Sciatic nerve (tissue), 2 donors: Measurements from ENCODE around the gene MYOF. TPM values are rescaled to one million over a fixed set of nuclear protein-coding genes. Genes with fewer than 3 reads are reported as not detected.
"Not testable (repeated sequence)": the region's sequence is repeated elsewhere in the genome, so short reads cannot be mapped to it uniquely, and the experiment has no call there.

Experiments used
- ATAC-seq: fragments of 200-7000 bp; cut with Tn5 transposase; one replicate; pipeline ENCODE4 v1.9.1; 2020; ENCODE audit warnings: mild to moderate bottlenecking, moderate library complexity
- DNase-seq: peaks from one replicate; pipeline ENCODE4 v3.0.0-alpha.2; 2020; ENCODE audit warnings: low spot score
- intact Hi-C: fragments of 100-400 bp; cut with DNase I; formaldehyde crosslinking; loops from one replicate; pipeline ENCODE4 v1.14.2; 2022
- total RNA-seq: library from RNA; stranded (reverse); fragmentation: NEBNext Ultra II Directional; extraction: Animal tissue kit (Norgen Biotek cat#: 25700); gene quantifications from one replicate; pipeline ENCODE4 v1.2.1, GENCODE V29; 2021
- donor health status: DM: no; HTN: no; CAD: no.
- donor health status: DM: no; HTN: no; CAD: no.

Gene MYOF
- total RNA-seq, 1 donor from 2014 or later, result 76.2 TPM

DNA sequence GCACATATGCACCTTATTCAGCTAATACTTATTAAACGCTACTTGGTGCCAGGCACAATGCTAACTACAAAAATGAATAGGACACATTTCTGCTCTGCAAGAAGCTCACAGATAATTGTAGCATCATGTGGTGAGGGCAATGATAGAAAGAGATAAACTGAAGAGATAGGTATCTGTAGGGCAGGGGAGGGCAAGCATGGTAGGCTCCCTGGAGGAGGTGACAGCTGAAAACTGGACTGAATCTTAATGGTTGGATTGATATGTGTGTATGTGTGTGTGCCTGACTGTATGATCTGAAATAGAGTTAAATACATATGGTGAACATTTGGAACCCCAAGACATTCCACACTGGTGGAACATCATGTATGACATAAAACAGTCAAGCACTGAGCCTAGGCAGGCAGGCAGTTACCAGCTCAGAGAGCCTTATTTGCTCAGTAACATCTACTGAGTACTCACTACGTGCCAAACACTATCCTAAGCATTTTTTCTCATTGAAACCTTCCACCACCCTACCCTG lies 9.5 kb upstream of the MYOF start:
- no peak for ATAC-seq
- DNase-seq, result no peak
- intact Hi-C loops, result no loop called here

DNA sequence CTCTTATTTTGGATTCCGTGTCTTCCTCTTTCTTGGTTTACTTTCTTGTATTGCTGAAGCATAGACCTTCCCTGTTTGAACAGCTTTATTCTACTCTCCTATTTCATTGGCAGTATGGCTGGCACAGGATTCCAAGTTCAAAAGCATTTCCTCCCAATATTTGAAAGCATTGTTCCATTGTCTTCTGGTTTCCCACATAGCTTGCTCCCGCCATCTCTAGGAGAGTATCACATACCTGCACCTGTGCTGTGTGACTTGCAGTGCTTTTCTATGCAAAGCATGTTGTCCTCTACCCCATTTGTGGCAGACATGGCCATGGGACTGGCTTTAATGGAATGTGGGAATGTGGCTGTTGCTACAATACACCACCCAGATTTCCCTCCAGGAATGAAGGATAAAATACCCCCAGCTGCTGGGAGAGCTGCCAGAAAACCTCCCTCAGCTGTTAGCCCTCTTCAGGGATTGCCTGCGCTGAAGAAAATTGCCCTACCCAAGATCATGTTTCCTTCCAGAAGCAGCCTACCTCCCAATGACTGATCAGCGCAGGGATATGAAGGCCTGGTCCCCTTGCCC lies 6.9 kb upstream of the MYOF start:
- no peak for DNase-seq
- ATAC-seq, result no peak
- intact Hi-C loops, result no loop called here

DNA sequence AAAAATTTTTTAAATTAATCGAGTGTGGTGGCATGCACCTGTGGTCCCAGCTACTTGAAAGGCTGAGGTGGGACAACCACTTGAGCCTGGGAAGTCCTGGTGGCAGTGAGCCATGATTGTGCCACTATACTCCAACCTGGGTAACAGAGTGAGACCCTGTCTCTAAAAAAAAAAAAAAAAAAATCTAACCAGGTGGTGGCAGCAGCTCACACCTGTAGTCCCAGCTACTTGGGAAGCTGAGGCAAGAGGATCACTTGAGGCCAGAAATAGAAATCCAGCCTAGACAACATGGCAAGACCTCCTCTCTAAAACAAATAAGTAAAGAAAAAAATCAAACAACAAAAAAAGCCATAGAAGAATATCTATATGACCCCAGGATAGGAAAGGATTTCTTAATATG lies 3.6 kb upstream of the MYOF start:
- no peak for ATAC-seq
- intact Hi-C loops, result no loop called here
- DNase-seq, result no peak

DNA sequence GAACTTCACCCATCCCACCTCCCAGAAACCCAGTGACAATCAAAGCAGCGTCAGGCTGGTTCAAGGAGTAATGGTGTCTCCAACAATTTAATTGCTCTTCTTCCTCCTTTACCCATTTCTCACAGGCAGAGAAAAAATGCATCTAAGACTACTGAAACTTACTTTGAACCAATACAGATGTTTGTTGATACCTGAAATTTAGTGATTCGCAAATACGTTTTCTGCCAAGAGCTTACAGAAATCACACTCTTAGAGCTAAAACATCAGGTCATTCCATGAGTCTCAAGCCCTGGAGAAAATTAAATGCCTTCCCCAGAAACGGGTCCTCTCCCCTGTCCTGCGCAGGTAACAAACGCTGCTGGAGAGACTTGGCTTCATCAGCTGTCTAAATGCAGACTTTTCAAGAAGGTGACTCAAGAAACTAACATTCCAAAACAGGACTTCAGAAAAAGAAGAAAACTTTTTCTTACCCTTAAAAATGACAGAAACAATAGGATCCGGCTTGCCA lies 443 bp downstream of the MYOF start:
- ATAC-seq, result peak; percentile 51
- intact Hi-C loops, result loop anchor here (5.0 kb wide), 1 partner anchor 104 kb away; no protein-coding TSS in a partner anchor

DNA sequence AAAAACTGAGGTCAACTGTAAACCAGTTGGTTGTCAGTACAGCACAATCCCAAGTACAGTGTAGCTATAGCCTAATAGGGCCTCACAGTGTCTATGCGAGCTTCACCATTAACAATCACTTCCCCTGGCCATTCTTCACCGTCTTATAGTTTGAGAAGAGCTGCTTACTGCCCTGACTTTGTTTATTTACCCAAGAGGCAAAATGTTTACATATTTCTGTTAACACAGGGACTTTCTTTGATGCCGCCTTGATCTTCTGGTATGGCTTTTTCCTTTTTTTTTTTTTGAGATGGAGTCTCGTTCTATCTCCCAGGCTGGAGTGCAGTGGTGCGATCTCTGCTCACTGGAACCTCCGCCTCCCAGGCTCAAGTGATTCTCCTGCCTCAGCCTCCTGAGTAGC lies 3.3 kb downstream of the MYOF start:
- DNase-seq (no peak), ATAC-seq (no peak)
- intact Hi-C loops, result no loop called here

More for the DNA sequence above, 443 bp downstream of the MYOF start:
- no peak for DNase-seq

DNA sequence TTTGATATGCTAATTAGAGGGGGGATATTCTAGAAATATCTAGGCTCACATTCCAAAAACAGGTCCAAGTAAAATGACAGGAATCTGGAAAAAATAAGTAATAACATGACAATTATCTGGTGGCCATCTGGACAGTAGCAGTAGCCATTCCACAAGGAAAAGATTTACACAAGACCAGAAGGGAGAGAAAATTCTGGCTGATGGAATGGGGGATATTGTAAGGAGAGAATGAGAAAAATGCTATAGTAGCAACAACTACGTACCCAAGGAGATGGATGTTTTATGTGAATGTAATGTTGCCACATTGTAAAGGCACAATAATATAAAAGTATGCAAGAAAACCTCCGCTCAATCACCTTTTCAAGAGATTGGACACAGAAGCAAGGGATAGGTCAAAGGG lies 5.4 kb downstream of the MYOF start:
- intact Hi-C loops, result no loop called here
- DNase-seq (no peak), ATAC-seq (no peak)

DNA sequence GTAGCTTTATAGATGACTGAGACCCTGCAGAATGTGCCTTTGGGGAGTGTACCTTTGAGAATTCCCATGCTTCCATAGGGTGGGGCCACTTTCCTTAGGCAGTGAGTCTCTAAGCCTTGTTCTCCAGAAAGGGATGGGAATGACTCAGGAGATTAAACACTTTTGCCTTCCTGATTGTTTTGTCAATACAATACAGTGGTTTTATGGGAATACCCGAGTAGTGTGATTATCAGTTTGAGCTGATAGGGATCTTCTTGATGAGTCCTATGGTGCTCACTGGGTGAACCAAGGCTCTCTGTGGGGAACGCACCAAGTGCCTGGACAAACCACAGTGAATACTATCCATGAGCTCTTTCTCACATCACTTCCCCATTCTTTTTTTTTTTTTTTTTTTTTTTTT lies 6.3 kb downstream of the MYOF start:
- no peak for ATAC-seq
- DNase-seq, result no peak
- intact Hi-C loops, result no loop called here

DNA sequence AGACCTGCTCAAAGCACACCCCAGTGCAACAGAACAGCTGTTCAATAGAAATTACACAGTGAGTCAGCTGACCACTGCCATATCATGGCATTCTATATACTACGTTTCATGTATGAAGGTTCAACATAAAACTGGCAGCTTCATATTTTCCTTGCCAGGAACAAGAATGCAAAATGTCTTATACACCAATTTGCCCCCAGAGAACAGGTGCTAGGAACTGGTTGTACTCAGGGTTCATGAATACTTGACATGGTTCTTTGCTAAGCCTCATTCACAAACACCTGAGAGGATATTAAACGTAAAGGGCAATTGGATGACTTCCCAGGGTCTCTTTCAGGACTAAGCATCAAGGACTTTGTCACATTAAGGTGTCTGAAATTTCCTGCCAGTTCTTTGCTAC lies 6.9 kb downstream of the MYOF start:
- no peak for DNase-seq
- intact Hi-C loops, result no loop called here
- no peak for ATAC-seq

DNA sequence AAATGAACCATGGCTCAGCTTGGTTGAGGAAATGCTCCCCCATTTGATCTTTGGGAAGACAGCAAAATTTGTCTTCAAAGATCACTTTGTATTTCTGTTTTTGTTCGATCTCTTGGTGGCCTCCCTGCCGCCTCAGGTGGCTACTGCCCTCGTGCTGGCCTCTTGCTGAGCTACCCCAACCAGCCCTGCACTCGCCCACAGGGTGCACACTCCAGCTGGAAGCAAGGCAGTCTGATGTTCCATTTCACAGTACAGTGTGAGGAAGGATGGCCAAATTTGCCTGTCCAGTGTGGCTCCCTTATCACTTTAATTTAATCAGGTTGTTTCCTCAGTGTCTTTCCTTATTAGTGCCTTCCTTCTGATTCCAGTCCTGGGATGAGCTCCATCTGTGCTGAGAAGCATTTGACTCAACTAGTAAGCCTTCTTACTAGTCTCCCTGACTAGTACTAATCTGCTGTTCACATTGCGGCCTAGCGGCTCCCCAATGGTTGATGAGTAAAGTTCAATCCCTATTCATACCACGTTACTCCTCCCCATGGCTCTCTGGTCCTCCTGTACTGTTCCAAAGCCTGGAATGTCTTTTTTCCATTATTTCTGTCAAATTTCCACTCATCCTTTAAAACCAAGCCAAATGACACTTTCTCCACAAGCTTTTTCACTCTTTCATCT lies 8.2 kb downstream of the MYOF start:
- intact Hi-C loops, result no loop called here
- ATAC-seq (no peak), DNase-seq (no peak)

DNA sequence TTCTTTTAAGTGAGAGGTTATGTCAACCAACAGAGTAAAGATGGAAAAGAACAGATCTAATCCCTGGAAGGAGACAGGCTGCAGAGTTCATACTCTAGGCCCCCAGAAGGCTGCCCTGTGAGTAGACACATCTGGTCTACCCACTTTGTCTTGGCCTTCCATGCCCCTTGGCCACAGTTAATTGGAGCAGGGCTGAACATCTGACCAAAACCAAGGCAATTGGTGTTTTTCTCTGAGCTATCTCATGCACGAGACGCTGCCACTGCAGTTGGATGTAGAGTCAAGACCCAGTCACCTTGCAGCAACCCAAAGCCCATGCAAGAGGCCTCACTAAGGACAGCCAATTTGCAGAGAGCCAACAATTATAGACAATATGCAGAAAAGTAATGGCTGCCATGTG lies 9.0 kb downstream of the MYOF start:
- DNase-seq, result no peak
- intact Hi-C loops, result no loop called here
- no peak for ATAC-seq

DNA sequence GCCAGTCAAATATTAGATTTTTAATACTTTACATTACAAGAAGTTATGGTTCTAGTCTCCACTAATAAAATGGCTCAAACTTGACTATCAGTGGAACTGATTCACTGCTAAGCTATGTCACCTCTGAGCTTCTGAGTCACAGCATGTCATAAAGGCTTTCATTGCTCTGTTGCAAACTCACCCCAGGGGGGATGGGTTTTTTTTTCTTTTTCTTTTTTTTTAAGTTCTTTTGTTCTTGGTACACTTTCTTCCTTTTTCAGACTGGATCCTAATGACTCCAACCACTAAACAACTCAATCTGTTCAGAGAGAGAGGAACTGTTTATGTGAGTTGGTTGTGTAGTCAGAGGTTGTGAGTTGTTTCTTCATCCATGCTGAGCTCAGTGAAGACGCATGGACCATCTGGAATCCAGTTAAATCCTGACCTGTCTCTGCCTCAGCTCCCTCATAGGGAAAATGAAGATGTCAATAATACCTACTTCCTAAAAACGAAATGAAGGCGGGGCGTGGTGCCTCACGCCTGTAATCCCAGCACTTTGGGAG lies 11.0 kb downstream of the MYOF start:
- intact Hi-C loops, result no loop called here
- ATAC-seq, result peak; percentile 83

DNA sequence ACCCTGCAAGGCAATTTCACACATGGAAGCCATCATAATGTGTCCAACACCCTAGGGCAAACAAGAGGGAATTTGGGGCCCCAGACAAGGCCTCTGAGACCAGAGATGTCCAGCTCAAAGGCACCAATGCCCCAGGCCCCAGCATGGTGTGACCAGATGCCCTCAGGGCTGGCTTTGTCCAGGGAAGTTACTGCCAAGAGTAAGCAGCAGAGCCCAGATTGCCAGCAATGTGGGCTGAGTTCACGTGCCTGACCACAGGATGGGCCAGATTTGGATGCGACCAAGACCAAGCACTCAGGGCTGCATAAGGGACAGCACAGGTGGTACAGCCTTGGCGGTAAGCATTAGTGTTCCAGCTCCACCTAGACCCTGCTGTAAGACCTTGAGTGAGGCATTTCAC lies 12.7 kb downstream of the MYOF start:
- intact Hi-C loops, result no loop called here
- ATAC-seq, result no peak
- DNase-seq, result no peak

More for the DNA sequence above, 11.0 kb downstream of the MYOF start:
- no peak for DNase-seq

DNA sequence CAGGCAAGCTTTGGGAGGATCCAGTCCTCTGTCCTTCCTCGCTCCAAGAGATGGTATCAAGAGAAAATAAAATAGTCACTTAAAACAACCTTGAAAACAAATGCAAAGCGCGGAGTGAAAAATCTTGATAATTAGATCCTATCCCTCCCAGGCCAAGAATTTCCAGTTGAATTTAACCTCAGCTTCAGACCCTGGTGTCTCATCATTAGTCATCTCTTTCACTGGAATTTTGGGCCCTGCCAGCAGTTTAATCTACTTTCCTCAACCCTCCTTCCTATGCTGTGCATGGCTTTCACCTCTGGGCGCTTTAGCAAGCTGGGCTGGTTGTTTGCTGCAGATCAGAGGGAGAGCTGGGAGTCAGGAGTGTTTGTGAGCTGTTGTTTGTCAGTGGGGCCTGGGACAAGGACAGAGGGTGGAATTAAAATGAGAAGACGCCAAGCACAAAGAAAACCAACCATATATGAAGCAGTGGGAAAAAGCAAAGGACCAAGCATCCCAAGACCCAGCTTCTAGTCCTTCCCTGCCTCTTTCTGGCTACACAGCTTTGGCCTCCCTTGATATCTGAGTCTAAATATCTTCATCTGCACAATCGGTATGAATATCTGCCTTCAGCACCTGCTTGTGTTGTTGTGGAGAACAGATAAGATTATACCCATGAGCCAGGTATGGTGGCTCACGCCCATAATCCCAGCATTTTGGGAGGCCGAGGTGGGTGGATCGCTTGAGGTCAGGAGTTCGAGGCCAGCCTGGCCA lies 13.5 kb downstream of the MYOF start:
- DNase-seq, result no peak
- no peak for ATAC-seq
- intact Hi-C loops, result no loop called here

DNA sequence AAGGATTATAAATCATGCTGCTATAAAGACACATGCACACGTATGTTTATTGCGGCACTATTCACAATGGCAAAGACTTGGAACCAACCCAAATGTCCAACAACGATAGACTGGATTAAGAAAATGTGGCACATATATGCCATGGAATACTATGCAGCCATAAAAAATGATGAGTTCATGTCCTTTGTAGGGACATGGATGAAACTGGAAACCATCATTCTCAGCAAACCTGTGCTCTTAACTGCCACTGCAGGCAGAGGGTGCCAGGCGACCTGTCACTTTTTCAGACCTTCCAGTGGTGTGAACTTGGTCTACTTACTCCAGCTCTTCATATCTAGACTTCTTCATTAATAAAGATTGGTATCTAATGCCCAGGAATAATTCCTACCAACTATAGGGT lies 14.5 kb downstream of the MYOF start:
- DNase-seq, intact Hi-C loops, ATAC-seq: not testable (repeated sequence)

DNA sequence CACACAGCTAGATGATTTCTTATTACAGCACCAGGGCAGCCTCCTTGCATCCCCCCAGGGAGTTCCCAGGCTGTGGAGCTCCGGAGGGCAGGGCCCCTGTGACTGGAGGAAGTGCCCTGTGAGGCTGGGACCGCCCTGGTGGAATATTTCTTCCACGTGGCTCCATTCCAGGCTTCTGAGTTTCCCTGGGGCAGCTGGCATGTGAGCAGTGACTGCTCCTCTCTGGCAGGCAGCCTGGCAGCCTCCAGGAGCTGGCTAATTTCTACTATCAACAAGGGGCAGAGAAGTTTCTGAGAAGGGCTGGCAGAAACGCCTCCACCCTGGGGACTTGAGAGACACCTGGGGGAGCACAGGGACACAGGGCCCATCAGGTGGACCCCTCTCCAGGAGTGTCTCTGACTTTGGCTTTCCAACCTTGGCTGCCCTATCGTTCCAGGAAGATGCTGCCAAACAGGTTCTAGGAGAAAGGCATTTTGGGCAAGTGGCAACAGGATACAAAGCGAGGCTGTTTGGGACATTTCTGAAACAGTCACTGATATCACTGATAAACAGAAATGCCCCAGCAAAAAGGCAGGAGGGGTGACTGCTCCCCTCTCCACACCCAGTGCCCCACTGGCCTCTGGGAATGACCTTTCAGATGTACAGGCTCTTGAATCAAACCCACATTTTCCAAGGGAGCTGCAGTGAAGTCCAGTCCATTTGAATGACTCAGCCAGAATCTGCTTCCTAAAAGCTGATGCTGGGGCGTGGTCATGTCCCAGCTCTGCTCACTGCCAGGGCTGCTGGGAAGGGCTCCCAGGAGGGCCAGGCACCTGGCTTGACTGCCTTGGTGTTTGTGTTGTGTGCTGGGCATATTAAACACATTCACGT lies 16.1 kb downstream of the MYOF start:
- ATAC-seq, result peak; percentile 61
- DNase-seq, result peak; percentile 79
- intact Hi-C loops, result no loop called here

DNA sequence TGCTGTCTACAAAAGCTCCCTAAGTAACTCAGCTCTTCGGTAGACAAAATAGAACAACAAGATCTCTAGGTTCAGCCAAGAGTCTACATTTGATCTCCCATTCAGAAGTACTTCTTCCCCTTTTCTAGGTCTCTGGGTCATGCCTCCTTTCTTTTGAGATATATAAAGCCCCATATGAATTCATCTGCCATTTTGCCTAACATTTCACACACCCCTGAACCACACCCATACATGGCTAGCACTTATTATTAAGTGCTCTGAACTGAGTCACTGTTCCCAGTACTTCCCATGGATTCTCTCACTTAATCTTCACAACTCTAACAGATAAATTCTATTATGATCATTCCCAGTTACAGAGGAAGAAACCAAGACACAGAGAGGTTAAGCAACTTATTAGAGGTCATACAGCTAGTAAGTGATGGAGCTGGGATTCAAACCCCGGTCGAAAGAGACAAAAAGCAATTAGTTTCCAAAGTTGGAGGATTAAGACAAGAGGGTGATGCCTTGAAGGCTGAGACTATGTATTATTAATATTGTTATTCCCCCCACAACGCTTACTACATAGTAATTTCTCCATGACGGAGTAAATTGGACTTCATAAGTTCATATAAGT lies 17.3 kb downstream of the MYOF start:
- no peak for DNase-seq
- no peak for ATAC-seq
- intact Hi-C loops, result no loop called here

DNA sequence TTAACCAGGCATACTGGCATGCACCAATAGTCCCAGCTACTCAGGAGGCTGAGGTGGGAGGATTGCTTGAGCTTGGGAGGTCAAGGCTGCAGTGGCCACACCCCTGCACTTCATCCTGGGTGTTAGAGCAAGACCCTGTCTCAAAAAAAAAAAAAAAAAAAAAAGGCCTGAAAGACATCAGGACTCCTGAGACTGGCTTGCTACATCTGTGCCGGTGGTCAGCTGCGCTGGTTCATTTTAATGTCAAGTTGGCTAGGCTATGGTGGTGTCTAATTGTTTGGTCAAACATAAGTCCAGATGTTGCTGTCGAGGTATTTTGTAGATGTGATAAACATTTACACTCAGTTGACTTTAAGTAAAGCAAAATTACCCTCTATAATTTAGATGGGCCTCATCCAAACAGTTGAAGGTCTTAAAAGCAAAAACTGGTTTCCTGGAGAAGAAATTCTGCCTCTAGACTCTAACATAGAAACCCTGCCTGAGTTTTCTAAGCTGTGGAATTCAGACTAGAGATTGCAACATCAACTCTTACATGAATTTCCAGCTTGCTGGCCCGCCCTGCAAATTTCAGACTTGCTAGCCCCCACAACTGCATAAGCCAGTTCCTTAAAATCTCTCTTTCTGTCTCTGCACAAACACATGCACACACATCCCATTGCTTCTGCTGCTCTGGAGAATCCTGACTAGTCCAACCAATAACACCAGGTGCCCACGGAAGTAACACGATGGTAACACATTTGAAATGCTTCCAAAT lies 18.2 kb downstream of the MYOF start:
- ATAC-seq (peak; percentile 81), DNase-seq (no peak)
- intact Hi-C loops, result no loop called here

DNA sequence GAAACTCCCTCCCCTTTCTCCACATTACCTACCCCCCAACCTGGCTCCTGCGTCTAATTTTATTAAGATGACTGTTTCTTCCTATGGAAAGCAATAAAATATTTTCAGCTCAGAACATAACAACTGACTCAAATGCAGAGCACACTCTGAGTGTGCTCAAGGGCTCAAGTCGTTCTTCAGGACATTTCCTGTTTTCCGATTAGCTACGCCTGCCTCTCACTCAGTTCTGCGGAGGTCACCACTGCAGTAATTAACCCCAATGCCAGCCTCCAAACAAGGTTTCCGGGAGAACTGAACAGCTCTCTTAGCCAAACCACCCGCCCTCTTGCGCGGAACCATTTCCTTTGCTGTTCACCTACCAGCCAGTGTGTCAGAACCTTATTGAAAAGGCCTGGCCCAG lies 19.3 kb downstream of the MYOF start:
- no peak for DNase-seq

More for the DNA sequence above, 19.3 kb downstream of the MYOF start:
- intact Hi-C loops, result no loop called here
- ATAC-seq, result no peak
